Keratinocyte (primary cell): ENCODE data around the gene TGM4.

Experiments
- EZH2 ChIP-seq: IDR thresholded peaks from one replicate; pipeline ENCODE4 v1.6.1; 2012; ENCODE audit warnings: inconsistent platforms, mild to moderate bottlenecking, low read length, moderate library complexity
- TF ChIP-seq, protein P1 (sequence below), 3 experiments: IDR thresholded peaks in 1 of 3; conservative IDR thresholded peaks in 1 of 3; optimal IDR thresholded peaks in 1 of 3; 2 replicates in 2 of 3; 3 replicates in 1 of 3; pipeline versions ENCODE3 to v1.5.1; 2011; ENCODE audit warnings: low read length in 3 of 3, mild to moderate bottlenecking in 3 of 3, moderate library complexity in 2 of 3, control low read depth in 1 of 3, inconsistent platforms in 1 of 3; ENCODE audit not compliant: insufficient read depth in 2 of 3; ENCODE audit errors: extremely low read depth in 1 of 3

GRCh38 chr3:44955917-44956316 lies 81.5 kb downstream of the TGM4 start:
- TF ChIP-seq, protein P1, sequence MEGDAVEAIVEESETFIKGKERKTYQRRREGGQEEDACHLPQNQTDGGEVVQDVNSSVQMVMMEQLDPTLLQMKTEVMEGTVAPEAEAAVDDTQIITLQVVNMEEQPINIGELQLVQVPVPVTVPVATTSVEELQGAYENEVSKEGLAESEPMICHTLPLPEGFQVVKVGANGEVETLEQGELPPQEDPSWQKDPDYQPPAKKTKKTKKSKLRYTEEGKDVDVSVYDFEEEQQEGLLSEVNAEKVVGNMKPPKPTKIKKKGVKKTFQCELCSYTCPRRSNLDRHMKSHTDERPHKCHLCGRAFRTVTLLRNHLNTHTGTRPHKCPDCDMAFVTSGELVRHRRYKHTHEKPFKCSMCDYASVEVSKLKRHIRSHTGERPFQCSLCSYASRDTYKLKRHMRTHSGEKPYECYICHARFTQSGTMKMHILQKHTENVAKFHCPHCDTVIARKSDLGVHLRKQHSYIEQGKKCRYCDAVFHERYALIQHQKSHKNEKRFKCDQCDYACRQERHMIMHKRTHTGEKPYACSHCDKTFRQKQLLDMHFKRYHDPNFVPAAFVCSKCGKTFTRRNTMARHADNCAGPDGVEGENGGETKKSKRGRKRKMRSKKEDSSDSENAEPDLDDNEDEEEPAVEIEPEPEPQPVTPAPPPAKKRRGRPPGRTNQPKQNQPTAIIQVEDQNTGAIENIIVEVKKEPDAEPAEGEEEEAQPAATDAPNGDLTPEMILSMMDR (optimal IDR thresholded peaks at IDR 0.05 in 1 of 3, IDR thresholded peaks at IDR 0.05 in 1 of 3, conservative IDR thresholded peaks at IDR 0.05 in 1 of 3; ENCODE audit: extremely low read depth in 1 of 3, insufficient read depth in 2 of 3, low read length in 3 of 3), result no peak
- TF ChIP-seq EZH2, result no peak
